B cell (primary cell): ENCODE results near the gene TBATA. TPM values are rescaled to one million over a fixed set of nuclear protein-coding genes. Genes with fewer than 3 reads are reported as not detected.

ENCODE experiments used
- ATAC-seq: fragments of 200-7000 bp; cut with Tn5 transposase; one replicate; pipeline ENCODE4 v1.10.0; 2021; ENCODE audit warnings: low read depth, mild to moderate bottlenecking, moderate number of reproducible peaks, moderate library complexity
- CTCF ChIA-PET: fragments of 350-600 bp; sonication (Branson Sonifier 250); formaldehyde crosslinking; loops from one replicate; lab custom pipeline; 2021; ENCODE audit warnings: antibody characterized with exemption, inconsistent platforms; lab: Charles Lee
- POLR2A ChIA-PET: fragments of 350-600 bp; sonication (Branson Sonifier 250); formaldehyde crosslinking; loops from one replicate; lab custom pipeline; 2021; ENCODE audit warnings: antibody characterized with exemption; lab: Charles Lee
- DNase-seq: peaks from one replicate; pipeline ENCODE4 v3.0.0; 2013
- H2AFZ ChIP-seq: 2 replicates; pipeline ENCODE4 v1.6.1; 2012; ENCODE audit warnings: mild to moderate bottlenecking, low read depth, low read length; ENCODE audit not compliant: insufficient read depth, poor library complexity, severe bottlenecking
- H3K27ac ChIP-seq, 2 donors: 1 replicate in 1 of 2; 2 replicates in 1 of 2; pipeline ENCODE4 v1.5.1; 2012 to 2013; ENCODE audit warnings: low read length in 2 of 2, mild to moderate bottlenecking in 2 of 2, moderate library complexity in 1 of 2
- H3K27me3 ChIP-seq, 4 experiments: fragments of 200-600 bp in 1 of 4; sonication (generic) in 1 of 4; replicated peaks in 1 of 4; 1 replicate in 2 of 4; 2 replicates in 2 of 4; pipeline versions ENCODE4 v1.6.1 to v1.7.0; 2013 to 2016; ENCODE audit warnings: low read length in 3 of 4, mild to moderate bottlenecking in 2 of 4, mixed read lengths in 1 of 4, moderate library complexity in 1 of 4; ENCODE audit not compliant: insufficient read depth in 4 of 4, control insufficient read depth in 3 of 4; ENCODE audit errors: control extremely low read depth in 1 of 4
- H3K36me3 ChIP-seq, 2 experiments: replicated peaks in 1 of 2; 1 replicate in 1 of 2; 2 replicates in 1 of 2; pipeline versions ENCODE4 v1.6.1 to v1.7.1; 2013; ENCODE audit warnings: low read length in 1 of 2; ENCODE audit not compliant: insufficient read depth in 2 of 2, control insufficient read depth in 1 of 2; ENCODE audit errors: control extremely low read depth in 1 of 2, extremely low read depth in 1 of 2
- H3K4me1 ChIP-seq, 2 donors: fragments of 200-600 bp in 1 of 2; sonication (generic) in 1 of 2; 1 replicate in 1 of 2; 2 replicates in 1 of 2; pipeline versions ENCODE4 v1.5.1 to v1.6.1; 2013 to 2017; ENCODE audit warnings: low read length in 2 of 2; ENCODE audit not compliant: control insufficient read depth in 2 of 2, insufficient read depth in 2 of 2
- H3K4me2 ChIP-seq: replicated peaks from 2 replicates; pipeline ENCODE3; 2012; ENCODE audit warnings: mild to moderate bottlenecking, low read depth, low read length; ENCODE audit not compliant: poor library complexity, severe bottlenecking
- H3K4me3 ChIP-seq, 5 experiments: fragments of 200-600 bp in 1 of 5; sonication (generic) in 1 of 5; 1 replicate in 3 of 5; 2 replicates in 2 of 5; pipeline versions ENCODE4 v1.5.1 to v1.7.0; 2011 to 2016; ENCODE audit warnings: low read length in 4 of 5, mild to moderate bottlenecking in 4 of 5, low read depth in 2 of 5, control low read depth in 1 of 5, moderate library complexity in 1 of 5; ENCODE audit not compliant: insufficient read depth in 1 of 5; ENCODE audit errors: control extremely low read depth in 1 of 5, extremely low read depth in 1 of 5
- H3K79me2 ChIP-seq: fragments of 200-600 bp; sonication (generic); one replicate; pipeline ENCODE4 v1.6.0; 2016; ENCODE audit warnings: low read length; ENCODE audit not compliant: control insufficient read depth, insufficient read depth
- H3K9ac ChIP-seq: fragments of 200-600 bp; sonication (generic); 2 replicates; pipeline ENCODE4 v1.6.1; 2017; ENCODE audit warnings: mild to moderate bottlenecking, low read length, moderate library complexity
- H3K9me3 ChIP-seq, 3 donors: one replicate each; pipeline versions ENCODE4 v1.6.1 to v1.7.1; 2013; ENCODE audit warnings: low read length in 2 of 3; ENCODE audit not compliant: control insufficient read depth in 2 of 3, insufficient read depth in 1 of 3; ENCODE audit errors: control extremely low read depth in 1 of 3
- H4K20me1 ChIP-seq: 2 replicates; pipeline ENCODE4 v1.6.0; 2012; ENCODE audit warnings: mild to moderate bottlenecking, low read length; ENCODE audit not compliant: insufficient read depth, control insufficient read depth, poor library complexity, severe bottlenecking
- H3K27ac Mint-ChIP-seq: one replicate; pipeline ENCODE4 v1.8.0; 2021; ENCODE audit warnings: mixed read lengths
- H3K27me3 Mint-ChIP-seq: one replicate; pipeline ENCODE4 v1.8.0; 2021; ENCODE audit warnings: mixed read lengths
- H3K4me1 Mint-ChIP-seq: one replicate; pipeline ENCODE4 v1.8.0; 2021; ENCODE audit warnings: mixed read lengths
- H3K4me3 Mint-ChIP-seq: one replicate; pipeline ENCODE4 v1.8.0; 2021; ENCODE audit warnings: mixed read lengths
- H3K9me3 Mint-ChIP-seq: one replicate; pipeline ENCODE4 v1.8.0; 2022; ENCODE audit warnings: mixed read lengths; ENCODE audit not compliant: insufficient read depth
- CTCF ChIP-seq: fragments of 200-600 bp; IDR thresholded peaks from one replicate; pipeline ENCODE4 v1.8.0; 2022; ENCODE audit warnings: antibody characterized with exemption, mild to moderate bottlenecking
- EZH2 ChIP-seq: IDR thresholded peaks from 2 replicates; pipeline ENCODE4 v1.6.1; 2012; ENCODE audit warnings: borderline replicate concordance, low read depth, mild to moderate bottlenecking, moderate library complexity, low read length; ENCODE audit not compliant: insufficient read depth, poor library complexity, severe bottlenecking
- WGBS: methylation state at CpG from one replicate; pipeline ENCODE4 v1.1.5; 2013; ENCODE audit warnings: missing lambda C conversion rate; ENCODE audit not compliant: insufficient coverage; 5-methylcytosine and 5-hydroxymethylcytosine counted together
- intact Hi-C: fragments of 100-400 bp; cut with micrococcal nuclease; formaldehyde crosslinking; loops from one replicate; pipeline ENCODE4 v1.10.0; 2022
- polyA plus RNA-seq: library from polyadenylated mRNA; depleted of rRNA; stranded (reverse); fragments of >200 nt; gene quantifications from 2 replicates; pipeline ENCODE4 v1.2.3, GENCODE V29; 2012
- total RNA-seq, 2 donors: library from RNA; stranded (reverse); fragments of 120-200 nt in 1 of 2; gene quantifications; 1 replicate in 1 of 2; 2 replicates in 1 of 2; pipeline versions ENCODE4 v1.2.3 to v1.2.4, GENCODE V29; 2013 to 2022

The TBATA gene
- total and polyA plus RNA-seq, 2 donors (not counting 1 experiment from before 2014, with no cell fraction given) = not detected

GRCh38 chr10:70753841-70754621 is 31.1 kb downstream of the TBATA start:
- ATAC-seq (no peak), DNase-seq (no peak)
- WGBS = 90% methylated on average over 15 of the region's 15 CpGs
- Mint-ChIP-seq H3K9me3 (no peaks in the 10 kb centered on the region), H3K27me3 (no peaks in the 10 kb centered on the region), H3K27ac (no peak overlapping the region), H3K4me1 (no peaks in the 10 kb centered on the region), H3K4me3 (no peak overlapping the region)
- Histone ChIP-seq H3K27ac (no peak overlapping the region), H2AFZ (no peak overlapping the region), H3K4me3 (no peak overlapping the region), H4K20me1 (no peaks in the 10 kb centered on the region), H3K36me3 (no peaks in the 10 kb centered on the region), H3K4me1 (no peaks in the 10 kb centered on the region), H3K27me3 (no peaks in the 10 kb centered on the region), H3K9me3 (no peaks in the 10 kb centered on the region), H3K9ac (no peak overlapping the region), H3K4me2 (no peak overlapping the region), H3K79me2 (no peaks in the 10 kb centered on the region)
- intact Hi-C loops = no loop called here
- ChIA-PET POLR2A (no interaction called here), CTCF (interaction anchor here (1.2 to 8.8 kb wide), 3 partner anchors 204 to 533 kb away, joined by 4 to 91 read pairs (median 8); no protein-coding TSS in a partner anchor)
- TF ChIP-seq CTCF (no peak), EZH2 (no peak)

DNA sequence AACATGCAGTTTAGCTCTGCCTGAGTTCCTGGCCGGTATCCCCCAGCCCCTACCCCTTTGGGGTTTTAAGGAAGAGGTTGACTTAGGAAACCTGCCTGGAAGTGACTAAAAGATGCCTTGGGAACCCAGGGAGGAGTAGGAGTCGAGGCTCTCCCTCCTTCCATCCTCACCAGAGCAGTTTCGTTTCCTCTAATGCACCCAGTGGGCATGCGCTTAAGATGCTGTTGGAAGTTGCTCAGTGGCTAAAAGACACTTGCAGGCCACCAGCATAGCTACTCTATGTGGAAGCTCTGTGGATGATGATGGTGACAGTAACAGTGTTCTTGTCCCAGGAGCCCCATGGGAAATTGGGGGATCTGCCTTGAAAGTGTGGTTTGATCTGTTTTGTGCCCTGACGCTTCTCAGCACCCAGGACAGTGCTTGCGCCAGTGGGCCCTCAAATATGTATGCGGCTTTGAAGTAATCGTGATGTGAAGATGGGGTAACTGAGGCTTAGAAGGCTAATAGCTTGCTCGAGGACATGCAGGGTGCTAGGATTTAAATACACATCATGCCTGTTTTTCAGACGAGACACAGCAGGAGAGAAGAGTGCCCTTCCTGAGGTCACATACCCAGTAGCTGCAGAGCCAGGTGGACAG is 32.0 kb downstream of the TBATA start:
- ChIA-PET CTCF (interaction anchor here (1.2 to 8.8 kb wide), 3 partner anchors 204 to 532 kb away, joined by 4 to 91 read pairs (median 8); no protein-coding TSS in a partner anchor), POLR2A (no interaction called here)
- intact Hi-C loops = no loop called here
- H3K27ac Mint-ChIP-seq = no peak overlapping the region
- no peaks in the 10 kb centered on the region for H3K27me3 ChIP-seq
- H3K79me2 ChIP-seq = no peaks in the 10 kb centered on the region
- ATAC-seq (no peak), DNase-seq (no peak)
- H3K9ac ChIP-seq = no peak overlapping the region
- no peaks in the 10 kb centered on the region for H3K36me3 ChIP-seq
- no peak for TF ChIP-seq CTCF
- TF ChIP-seq EZH2 = no peak
- no peaks in the 10 kb centered on the region for H3K4me1 ChIP-seq
- no peak overlapping the region for H2AFZ ChIP-seq
- no peaks in the 10 kb centered on the region for H3K4me1 Mint-ChIP-seq
- no peak overlapping the region for H3K4me2 ChIP-seq
- H3K4me3 Mint-ChIP-seq = no peak overlapping the region
- no peaks in the 10 kb centered on the region for H3K27me3 Mint-ChIP-seq
- no peaks in the 10 kb centered on the region for H3K9me3 Mint-ChIP-seq
- H3K27ac ChIP-seq = no peak overlapping the region
- H4K20me1 ChIP-seq = no peaks in the 10 kb centered on the region
- no peak overlapping the region for H3K4me3 ChIP-seq
- H3K9me3 ChIP-seq = no peaks in the 10 kb centered on the region
- WGBS = 66% methylated on average over 6 of the region's 10 CpGs
